Trophoblast cell (in vitro differentiated cells and primary cell): ENCODE measurements around the gene DAZ1.
"Not testable (repeated sequence)": the region's sequence is repeated elsewhere in the genome, so short reads cannot be mapped to it uniquely, and the experiment has no call there.

Experiments used
- DNase-seq, 2 donors: peaks; one replicate each; pipeline ENCODE4 v3.0.0-alpha.2; 2016
- H2AFZ ChIP-seq: 2 replicates; pipeline ENCODE4 v1.6.1; 2013; ENCODE audit warnings: low read length, moderate library complexity, mild to moderate bottlenecking; ENCODE audit not compliant: insufficient read depth, poor library complexity
- H2AK5ac ChIP-seq: 2 replicates; pipeline ENCODE4 v1.6.1; 2013; ENCODE audit warnings: mild to moderate bottlenecking, low read length
- H2BK120ac ChIP-seq: 2 replicates; pipeline ENCODE4 v1.6.1; 2013; ENCODE audit warnings: low read length, mild to moderate bottlenecking, moderate library complexity; ENCODE audit not compliant: insufficient read depth, poor library complexity
- H2BK12ac ChIP-seq: 2 replicates; pipeline ENCODE4 v1.6.1; 2013; ENCODE audit warnings: mild to moderate bottlenecking, low read length, moderate library complexity
- H2BK5ac ChIP-seq: 2 replicates; pipeline ENCODE4 v1.6.1; 2013; ENCODE audit warnings: low read length, low read depth, moderate library complexity, mild to moderate bottlenecking; ENCODE audit not compliant: poor library complexity
- H3K14ac ChIP-seq: 2 replicates; pipeline ENCODE4 v1.6.1; 2013; ENCODE audit warnings: mild to moderate bottlenecking, low read length
- H3K18ac ChIP-seq: 2 replicates; pipeline ENCODE4 v1.6.1; 2013; ENCODE audit warnings: mild to moderate bottlenecking, low read length
- H3K23ac ChIP-seq: 2 replicates; pipeline ENCODE4 v1.6.1; 2013; ENCODE audit warnings: low read length
- H3K27ac ChIP-seq: 2 replicates; pipeline ENCODE4 v1.5.1; 2013; ENCODE audit warnings: low read depth, mild to moderate bottlenecking, inconsistent platforms, low read length, moderate library complexity
- H3K27me3 ChIP-seq: 2 replicates; pipeline ENCODE4 v1.6.1; 2013; ENCODE audit warnings: inconsistent platforms, mild to moderate bottlenecking, low read length, moderate library complexity; ENCODE audit not compliant: insufficient read depth
- H3K36me3 ChIP-seq, 2 experiments: 1 replicate in 1 of 2; 2 replicates in 1 of 2; pipeline ENCODE4 v1.6.1; 2013; ENCODE audit warnings: low read length in 2 of 2, mild to moderate bottlenecking in 2 of 2, moderate library complexity in 1 of 2; ENCODE audit not compliant: insufficient read depth in 2 of 2, control insufficient read depth in 1 of 2
- H3K4ac ChIP-seq: 2 replicates; pipeline ENCODE4 v1.6.1; 2013; ENCODE audit warnings: low read depth, mild to moderate bottlenecking, low read length, moderate library complexity
- H3K4me1 ChIP-seq, 2 experiments: 1 replicate in 1 of 2; 2 replicates in 1 of 2; pipeline ENCODE4 v1.6.1; 2013; ENCODE audit warnings: low read length in 2 of 2, mild to moderate bottlenecking in 2 of 2, moderate library complexity in 1 of 2; ENCODE audit not compliant: insufficient read depth in 2 of 2, control insufficient read depth in 1 of 2
- H3K4me2 ChIP-seq: 2 replicates; pipeline ENCODE4 v1.6.1; 2013; ENCODE audit warnings: inconsistent platforms, mild to moderate bottlenecking, low read length, moderate library complexity
- H3K4me3 ChIP-seq: 2 replicates; pipeline ENCODE4 v1.5.1; 2013; ENCODE audit warnings: mild to moderate bottlenecking, low read depth, low read length, inconsistent platforms
- H3K79me1 ChIP-seq: one replicate; pipeline ENCODE4 v1.6.1; 2013; ENCODE audit warnings: low read length
- H3K79me2 ChIP-seq: 2 replicates; pipeline ENCODE4 v1.6.1; 2013; ENCODE audit warnings: low read length, mild to moderate bottlenecking; ENCODE audit not compliant: control insufficient read depth, insufficient read depth, poor library complexity
- H3K9ac ChIP-seq: 2 replicates; pipeline ENCODE4 v1.6.1; 2013; ENCODE audit warnings: mild to moderate bottlenecking, low read length
- H3K9me3 ChIP-seq: 2 replicates; pipeline ENCODE4 v1.6.1; 2013; ENCODE audit warnings: low read depth, mild to moderate bottlenecking, control low read depth, inconsistent platforms, low read length; ENCODE audit not compliant: insufficient read depth
- H4K12ac ChIP-seq: 2 replicates; pipeline ENCODE4 v1.6.1; 2013; ENCODE audit warnings: low read depth, mild to moderate bottlenecking, low read length, moderate library complexity
- H4K8ac ChIP-seq: 2 replicates; pipeline ENCODE4 v1.6.1; 2013; ENCODE audit warnings: low read depth, mild to moderate bottlenecking, low read length, moderate library complexity
- H4K91ac ChIP-seq: one replicate; pipeline ENCODE4 v1.6.1; 2013; ENCODE audit warnings: low read depth, mild to moderate bottlenecking, low read length, moderate library complexity
- WGBS: extraction: QIAGEN DNeasy Blood & Tissue Kit; methylation state at CpG from one replicate; pipeline ENCODE4 v1.1.7; 2013; ENCODE audit warnings: missing lambda C conversion rate; ENCODE audit not compliant: insufficient read length, insufficient coverage; ENCODE audit errors: extremely low coverage; 5-methylcytosine and 5-hydroxymethylcytosine counted together

DAZ1 gene

GRCh38 chrY:23207455-23207854 is 8.6 kb upstream of the DAZ1 start:
- not testable (repeated sequence) for H4K12ac ChIP-seq, DNase-seq, H3K79me2 ChIP-seq, H3K27me3 ChIP-seq, H3K4me2 ChIP-seq, H4K8ac ChIP-seq, H3K14ac ChIP-seq, H2AK5ac ChIP-seq, H3K36me3 ChIP-seq, H3K27ac ChIP-seq, H3K4me3 ChIP-seq, H3K9ac ChIP-seq, H3K23ac ChIP-seq, H2BK5ac ChIP-seq, H3K4ac ChIP-seq, H2BK12ac ChIP-seq, H2AFZ ChIP-seq, H3K79me1 ChIP-seq, H4K91ac ChIP-seq, H3K9me3 ChIP-seq, H3K18ac ChIP-seq, H3K4me1 ChIP-seq, H2BK120ac ChIP-seq
- WGBS: no CpG with 5 or more reads among the region's 4 CpGs
